HepG2 (cell line): ENCODE results near the gene ZNF385B. TPM values are rescaled to one million over a fixed set of nuclear protein-coding genes. Genes with fewer than 3 reads are reported as not detected.

Experiments
- CEBPG ChIP-seq: IDR thresholded peaks from 2 replicates; pipeline ENCODE4 v1.6.1; 2016
- EP300 ChIP-seq, 3 experiments: sonication (generic) in 1 of 3; formaldehyde crosslinking in 1 of 3; IDR thresholded peaks; 2 replicates each; pipeline versions ENCODE4 v1.5.1 to v1.6.1; 2011 to 2020; ENCODE audit warnings: low read depth in 2 of 3, low read length in 2 of 3, borderline replicate concordance in 1 of 3, improper control_type of control experiment in 1 of 3, mild to moderate bottlenecking in 1 of 3, missing genetic modification reagents in 1 of 3, moderate library complexity in 1 of 3
- ETV5 ChIP-seq: IDR thresholded peaks from 2 replicates; pipeline ENCODE4 v1.6.1; 2018; ENCODE audit warnings: missing biosample characterization, missing genetic modification reagents, inconsistent platforms, borderline replicate concordance
- HMGA1 ChIP-seq: sonication (generic); formaldehyde crosslinking; conservative IDR thresholded peaks from 2 replicates; pipeline ENCODE4 v1.4.0; 2020; ENCODE audit warnings: missing genetic modification reagents
- MTERF4 ChIP-seq: sonication (generic); formaldehyde crosslinking; IDR thresholded peaks from 2 replicates; pipeline ENCODE4 v1.8.0; 2023; ENCODE audit warnings: mild to moderate bottlenecking, missing genetic modification reagents
- MZF1 ChIP-seq: sonication (generic); formaldehyde crosslinking; IDR thresholded peaks from 2 replicates; pipeline ENCODE4 v1.8.1; 2023; ENCODE audit warnings: mild to moderate bottlenecking, missing genetic modification reagents, borderline replicate concordance
- NFATC3 ChIP-seq: sonication (generic); formaldehyde crosslinking; IDR thresholded peaks from 2 replicates; pipeline ENCODE4 v1.5.1; 2020; ENCODE audit warnings: mild to moderate bottlenecking, missing genetic modification reagents
- PLRG1 ChIP-seq: fragments of 450-650 bp; conservative IDR thresholded peaks from 2 replicates; pipeline ENCODE4 v1.6.1; 2016
- RAD51 ChIP-seq: fragments of 450-650 bp; IDR thresholded peaks from 2 replicates; pipeline ENCODE4 v1.6.1; 2016; ENCODE audit warnings: borderline replicate concordance
- TRAFD1 ChIP-seq: sonication (generic); formaldehyde crosslinking; IDR thresholded peaks from 2 replicates; pipeline ENCODE4 v1.5.1; 2020; ENCODE audit warnings: missing genetic modification reagents, mild to moderate bottlenecking, borderline replicate concordance
- ZNF234 ChIP-seq: sonication (generic); formaldehyde crosslinking; conservative IDR thresholded peaks from 2 replicates; pipeline ENCODE4 v1.5.1; 2020; ENCODE audit warnings: mild to moderate bottlenecking, missing genetic modification reagents
- ZNF446 ChIP-seq: sonication (generic); formaldehyde crosslinking; IDR thresholded peaks from 2 replicates; pipeline ENCODE4 v1.5.0; 2020; ENCODE audit warnings: mild to moderate bottlenecking, missing genetic modification reagents
- ZNF615 ChIP-seq: sonication (generic); formaldehyde crosslinking; IDR thresholded peaks from 2 replicates; pipeline ENCODE4 v1.5.0; 2020; ENCODE audit warnings: mild to moderate bottlenecking, missing genetic modification reagents, borderline replicate concordance
- ZNF781 ChIP-seq: sonication (generic); formaldehyde crosslinking; IDR thresholded peaks from 2 replicates; pipeline ENCODE4 v1.5.1; 2020; ENCODE audit warnings: borderline replicate concordance, mild to moderate bottlenecking, missing genetic modification reagents; ENCODE audit errors: not compliant biosample characterization
- ZSCAN31 ChIP-seq: sonication (generic); formaldehyde crosslinking; IDR thresholded peaks from 2 replicates; pipeline ENCODE4 v1.5.0; 2020; ENCODE audit warnings: low read depth, mild to moderate bottlenecking, missing genetic modification reagents
- polyA plus RNA-seq, 8 experiments: library from polyadenylated mRNA; depleted of rRNA in 3 of 8; stranded (reverse) in 7 of 8; unstranded in 1 of 8; fragments of >200 nt; fragmentation: Illumina TruSeq in 4 of 8; extraction: Trizol in 4 of 8; gene quantifications; 2 replicates each; pipeline versions ENCODE4 v1.2.1 to v1.2.3, GENCODE V29; 2011 to 2016; ENCODE audit warnings: low read depth in 4 of 8, missing spikeins in 1 of 8, mixed read lengths in 1 of 8; ENCODE audit not compliant: insufficient read depth in 1 of 8
- total RNA-seq, 5 experiments: library from RNA; depleted of rRNA; stranded (reverse); fragments of >200 nt; fragmentation: Illumina TruSeq; extraction: Trizol; gene quantifications; 2 replicates each; pipeline ENCODE4 v1.2.3, GENCODE V29; 2016; ENCODE audit warnings: low read depth in 1 of 5
- TF ChIP-seq, protein P1 (sequence below): IDR thresholded peaks from 2 replicates; pipeline ENCODE4 v1.6.1; 2018; ENCODE audit warnings: missing genetic modification reagents
- TF ChIP-seq, protein P2 (sequence below): sonication (generic); formaldehyde crosslinking; IDR thresholded peaks from 2 replicates; pipeline ENCODE4 v1.4.0; 2020; ENCODE audit warnings: missing genetic modification reagents
- TF ChIP-seq, protein P3 (sequence below): sonication (generic); formaldehyde crosslinking; IDR thresholded peaks from 2 replicates; pipeline ENCODE4 v1.5.0; 2020; ENCODE audit warnings: mild to moderate bottlenecking, missing genetic modification reagents
- TF ChIP-seq, protein P4 (sequence below): sonication (generic); formaldehyde crosslinking; IDR thresholded peaks from 2 replicates; pipeline ENCODE4 v1.5.1; 2020; ENCODE audit warnings: missing genetic modification reagents, mild to moderate bottlenecking, borderline replicate concordance

The ZNF385B gene
- total and polyA plus RNA-seq, 2 of the 13 experiments (the other 11 are each of a cell fraction or from before 2014, with no cell fraction given) = 3.3 to 6.7 TPM

DNA sequence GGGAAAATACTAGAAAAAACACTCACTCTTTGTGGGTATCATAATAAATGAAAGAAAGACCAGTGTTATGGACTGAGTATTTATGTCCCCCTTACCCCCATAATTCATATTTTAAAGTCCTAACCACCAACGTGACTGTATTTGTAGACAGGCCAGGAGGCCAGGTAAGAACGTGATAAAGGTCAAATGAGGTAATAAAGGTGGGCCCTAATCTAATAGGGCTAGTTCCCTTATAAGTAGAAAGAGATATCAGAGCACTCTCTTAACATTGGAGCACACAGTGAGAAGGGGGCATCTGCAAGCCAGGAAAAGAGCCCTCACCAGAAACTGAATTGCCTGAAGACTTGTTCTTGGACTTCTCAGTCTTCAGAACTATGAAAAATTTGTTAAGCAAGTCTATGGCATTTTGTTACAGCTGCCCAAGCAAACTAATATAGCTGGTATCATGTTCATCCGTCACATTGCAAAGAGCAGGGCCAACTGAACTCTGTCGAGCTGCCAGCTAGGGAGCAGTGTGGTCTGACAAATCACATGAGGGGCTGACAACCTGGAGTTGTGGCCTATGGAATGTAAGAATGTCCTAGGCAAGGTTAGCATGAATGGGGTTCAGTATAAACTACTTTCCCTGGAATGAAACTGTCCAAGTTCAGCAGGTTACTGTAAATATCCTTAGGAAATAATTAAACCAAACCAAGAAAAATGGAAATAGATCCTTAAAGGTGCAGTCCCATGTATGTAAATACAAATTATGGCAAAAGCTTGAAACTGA is 280.9 kb downstream of the ZNF385B start (continued):
- TF ChIP-seq, protein P1, sequence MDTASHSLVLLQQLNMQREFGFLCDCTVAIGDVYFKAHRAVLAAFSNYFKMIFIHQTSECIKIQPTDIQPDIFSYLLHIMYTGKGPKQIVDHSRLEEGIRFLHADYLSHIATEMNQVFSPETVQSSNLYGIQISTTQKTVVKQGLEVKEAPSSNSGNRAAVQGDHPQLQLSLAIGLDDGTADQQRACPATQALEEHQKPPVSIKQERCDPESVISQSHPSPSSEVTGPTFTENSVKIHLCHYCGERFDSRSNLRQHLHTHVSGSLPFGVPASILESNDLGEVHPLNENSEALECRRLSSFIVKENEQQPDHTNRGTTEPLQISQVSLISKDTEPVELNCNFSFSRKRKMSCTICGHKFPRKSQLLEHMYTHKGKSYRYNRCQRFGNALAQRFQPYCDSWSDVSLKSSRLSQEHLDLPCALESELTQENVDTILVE (CRISPR knock-in tag) = no peak
- no peak for TF ChIP-seq ZNF615 (CRISPR knock-in tag)
- TF ChIP-seq, protein P2, sequence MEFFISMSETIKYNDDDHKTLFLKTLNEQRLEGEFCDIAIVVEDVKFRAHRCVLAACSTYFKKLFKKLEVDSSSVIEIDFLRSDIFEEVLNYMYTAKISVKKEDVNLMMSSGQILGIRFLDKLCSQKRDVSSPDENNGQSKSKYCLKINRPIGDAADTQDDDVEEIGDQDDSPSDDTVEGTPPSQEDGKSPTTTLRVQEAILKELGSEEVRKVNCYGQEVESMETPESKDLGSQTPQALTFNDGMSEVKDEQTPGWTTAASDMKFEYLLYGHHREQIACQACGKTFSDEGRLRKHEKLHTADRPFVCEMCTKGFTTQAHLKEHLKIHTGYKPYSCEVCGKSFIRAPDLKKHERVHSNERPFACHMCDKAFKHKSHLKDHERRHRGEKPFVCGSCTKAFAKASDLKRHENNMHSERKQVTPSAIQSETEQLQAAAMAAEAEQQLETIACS (CRISPR knock-in tag) = no peak
- TF ChIP-seq, protein P3, sequence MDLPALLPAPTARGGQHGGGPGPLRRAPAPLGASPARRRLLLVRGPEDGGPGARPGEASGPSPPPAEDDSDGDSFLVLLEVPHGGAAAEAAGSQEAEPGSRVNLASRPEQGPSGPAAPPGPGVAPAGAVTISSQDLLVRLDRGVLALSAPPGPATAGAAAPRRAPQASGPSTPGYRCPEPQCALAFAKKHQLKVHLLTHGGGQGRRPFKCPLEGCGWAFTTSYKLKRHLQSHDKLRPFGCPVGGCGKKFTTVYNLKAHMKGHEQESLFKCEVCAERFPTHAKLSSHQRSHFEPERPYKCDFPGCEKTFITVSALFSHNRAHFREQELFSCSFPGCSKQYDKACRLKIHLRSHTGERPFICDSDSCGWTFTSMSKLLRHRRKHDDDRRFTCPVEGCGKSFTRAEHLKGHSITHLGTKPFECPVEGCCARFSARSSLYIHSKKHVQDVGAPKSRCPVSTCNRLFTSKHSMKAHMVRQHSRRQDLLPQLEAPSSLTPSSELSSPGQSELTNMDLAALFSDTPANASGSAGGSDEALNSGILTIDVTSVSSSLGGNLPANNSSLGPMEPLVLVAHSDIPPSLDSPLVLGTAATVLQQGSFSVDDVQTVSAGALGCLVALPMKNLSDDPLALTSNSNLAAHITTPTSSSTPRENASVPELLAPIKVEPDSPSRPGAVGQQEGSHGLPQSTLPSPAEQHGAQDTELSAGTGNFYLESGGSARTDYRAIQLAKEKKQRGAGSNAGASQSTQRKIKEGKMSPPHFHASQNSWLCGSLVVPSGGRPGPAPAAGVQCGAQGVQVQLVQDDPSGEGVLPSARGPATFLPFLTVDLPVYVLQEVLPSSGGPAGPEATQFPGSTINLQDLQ (CRISPR knock-in tag) = no peak
- TF ChIP-seq EP300 (IDR thresholded peaks at IDR 0.05; ENCODE audit: low read depth in 2 of 2, low read length in 2 of 2) = peak in 1 of 2 experiments; percentile 65; a peak in 2 of 4 replicates
- peak; percentile 43; the same call in 1 of the 2 replicates for TF ChIP-seq EP300 (CRISPR knock-in tag; IDR thresholded peaks at IDR 0.05; ENCODE audit: borderline replicate concordance)
- peak; percentile 23; the same call in 1 of the 2 replicates for TF ChIP-seq CEBPG (CRISPR knock-in tag)
- TF ChIP-seq RAD51 = no peak
- no peak for TF ChIP-seq ZNF446 (CRISPR knock-in tag)
- TF ChIP-seq MTERF4 (CRISPR knock-in tag) = no peak
- TF ChIP-seq NFATC3 = no peak
- no peak for TF ChIP-seq ZSCAN31 (CRISPR knock-in tag)
- no peak for TF ChIP-seq ZNF234 (CRISPR knock-in tag)
- TF ChIP-seq ETV5 (CRISPR knock-in tag) = no peak
- TF ChIP-seq ZNF781 = peak; percentile 54
- TF ChIP-seq, protein P4, sequence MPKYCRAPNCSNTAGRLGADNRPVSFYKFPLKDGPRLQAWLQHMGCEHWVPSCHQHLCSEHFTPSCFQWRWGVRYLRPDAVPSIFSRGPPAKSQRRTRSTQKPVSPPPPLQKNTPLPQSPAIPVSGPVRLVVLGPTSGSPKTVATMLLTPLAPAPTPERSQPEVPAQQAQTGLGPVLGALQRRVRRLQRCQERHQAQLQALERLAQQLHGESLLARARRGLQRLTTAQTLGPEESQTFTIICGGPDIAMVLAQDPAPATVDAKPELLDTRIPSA = no peak
- TF ChIP-seq HMGA1 = no peak
- no peak for TF ChIP-seq PLRG1
- no peak for TF ChIP-seq MZF1 (CRISPR knock-in tag)
- no peak for TF ChIP-seq TRAFD1 (CRISPR knock-in tag)
